Measurements from ENCODE around the gene TMEM121B. TPM values are rescaled to one million over a fixed set of nuclear protein-coding genes. Genes with fewer than 3 reads are reported as not detected.

Gene TMEM121B
- polyA plus RNA-seq, 2 donors = 0.19 to 0.33 TPM

DNA sequence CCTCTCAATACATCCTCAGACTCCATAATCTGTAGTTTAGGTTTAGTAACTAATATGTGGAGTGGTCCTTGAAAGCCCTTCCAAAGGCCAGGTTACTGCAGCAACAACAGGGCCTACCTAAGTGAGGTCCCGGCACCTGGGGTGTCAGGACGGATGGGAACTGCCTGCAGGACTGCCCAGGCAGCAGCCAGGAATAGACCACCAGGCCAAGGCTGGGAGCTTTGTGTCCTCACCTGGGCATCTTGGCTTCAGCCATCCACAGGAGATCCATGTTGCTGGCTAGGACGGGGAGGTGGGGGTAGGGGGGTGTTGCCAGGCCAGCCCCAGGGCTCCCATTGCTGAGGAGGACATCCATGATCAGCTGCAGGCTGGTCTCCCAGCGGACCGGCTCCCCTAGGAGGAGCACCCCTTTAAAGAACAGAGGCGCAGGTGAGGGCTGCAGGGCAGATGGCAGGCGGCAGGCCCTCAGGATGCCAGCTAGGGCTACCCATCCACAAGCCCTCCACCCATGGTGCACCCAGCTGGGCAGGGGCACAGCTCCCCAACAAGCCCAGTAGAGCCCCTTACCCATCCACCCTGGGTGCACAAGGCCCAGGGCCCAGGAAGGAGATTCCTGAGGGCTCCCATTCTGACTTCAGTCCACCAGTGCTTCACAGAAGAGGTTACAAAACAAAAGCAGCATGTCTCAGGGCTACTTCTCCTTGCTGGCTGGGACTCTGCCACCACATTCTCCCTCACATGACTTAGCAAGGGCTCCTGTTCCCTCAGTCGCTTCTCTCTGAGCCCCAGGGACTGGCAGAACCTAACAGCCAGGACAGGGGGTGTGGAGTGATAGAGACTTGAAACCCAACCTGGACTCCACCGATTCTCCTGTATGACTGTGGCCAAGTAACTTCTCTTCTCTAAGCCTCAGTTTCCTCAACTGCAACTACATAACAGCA, 19.9 kb upstream of the TMEM121B start:
- 93 to 97% methylated on average over 8 to 9 of the region's 9 CpGs for WGBS, 2 donors
- peaks cover 8 to 60% of the 10 kb centered on the region in 2 donors for H3K36me3 ChIP-seq (ENCODE audit: control insufficient read depth in 2 of 2, insufficient read depth in 2 of 2, low read length in 1 of 2)
- H3K4me1 ChIP-seq (ENCODE audit: control insufficient read depth in 2 of 2, insufficient read depth in 2 of 2, low read length in 1 of 2) = no peaks in the 10 kb centered on the region
- H3K27ac ChIP-seq (ENCODE audit: low read depth in 2 of 2, low read length in 1 of 2) = no peak overlapping the region
- H3K9me3 ChIP-seq (ENCODE audit: control insufficient read depth in 2 of 2, insufficient read depth in 1 of 2, low read depth in 1 of 2, low read length in 1 of 2) = no peaks in the 10 kb centered on the region
- no peaks in the 10 kb centered on the region for H3K27me3 ChIP-seq (ENCODE audit: control insufficient read depth in 1 of 2, insufficient read depth in 2 of 2, low read length in 2 of 2)
- no peak overlapping the region for H3K4me3 ChIP-seq (ENCODE audit: low read depth in 1 of 2, low read length in 2 of 2)

DNA sequence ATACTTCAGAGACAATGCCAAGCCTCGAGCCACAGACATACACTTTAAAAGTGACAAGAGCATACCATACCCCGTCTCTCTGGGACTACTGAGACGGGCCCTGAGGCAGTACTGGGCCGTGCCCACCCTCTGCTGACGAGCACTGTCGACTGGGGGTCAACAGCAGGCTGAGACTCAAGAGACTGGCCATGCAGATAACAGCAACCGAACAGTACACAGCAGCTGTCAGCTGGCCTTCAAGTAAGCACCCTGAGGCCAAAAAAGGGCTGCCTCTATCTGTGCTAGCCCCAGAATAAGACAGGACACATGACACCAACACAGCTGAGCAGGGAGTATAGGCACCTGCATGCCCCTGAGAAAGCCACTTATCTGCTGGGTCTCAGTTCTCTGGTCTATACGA, 18.9 kb upstream of the TMEM121B start:
- peaks cover 8 to 62% of the 10 kb centered on the region in 2 donors for H3K36me3 ChIP-seq (ENCODE audit: control insufficient read depth in 2 of 2, insufficient read depth in 2 of 2, low read length in 1 of 2)
- no peak overlapping the region for H3K4me3 ChIP-seq (ENCODE audit: low read depth in 1 of 2, low read length in 2 of 2)
- no peaks in the 10 kb centered on the region for H3K27me3 ChIP-seq (ENCODE audit: control insufficient read depth in 1 of 2, insufficient read depth in 2 of 2, low read length in 2 of 2)
- H3K27ac ChIP-seq (ENCODE audit: low read depth in 2 of 2, low read length in 1 of 2) = no peak overlapping the region
- 78 to 85% methylated on average over 8 of the region's 8 CpGs for WGBS, 2 donors
- no peaks in the 10 kb centered on the region for H3K4me1 ChIP-seq (ENCODE audit: control insufficient read depth in 2 of 2, insufficient read depth in 2 of 2, low read length in 1 of 2)
- H3K9me3 ChIP-seq (ENCODE audit: control insufficient read depth in 2 of 2, insufficient read depth in 1 of 2, low read depth in 1 of 2, low read length in 1 of 2) = no peaks in the 10 kb centered on the region

DNA sequence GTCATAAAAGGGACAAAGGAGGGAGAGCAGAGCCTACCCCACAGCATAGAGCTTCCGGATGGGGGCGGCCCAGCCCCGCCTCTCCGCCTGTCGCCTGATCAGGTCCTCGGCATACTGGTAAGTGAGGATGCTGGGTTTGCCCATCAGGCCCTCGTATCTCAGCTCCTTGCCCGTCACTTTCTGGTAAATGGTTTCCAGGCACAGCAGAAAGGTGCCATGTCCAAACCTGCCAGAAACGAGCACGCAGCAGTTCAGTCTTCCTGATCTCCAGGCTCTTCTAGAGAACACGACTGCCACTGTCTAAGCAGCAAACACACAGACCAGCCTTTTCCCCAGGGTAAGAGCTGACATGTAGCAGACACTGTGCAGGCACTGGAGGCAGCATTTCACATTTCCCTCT, 17.4 kb upstream of the TMEM121B start:
- Histone ChIP-seq H3K27me3 (ENCODE audit: control insufficient read depth in 1 of 2, insufficient read depth in 2 of 2, low read length in 2 of 2) (no peaks in the 10 kb centered on the region), H3K27ac (ENCODE audit: low read depth in 2 of 2, low read length in 1 of 2) (no peak overlapping the region), H3K9me3 (ENCODE audit: control insufficient read depth in 2 of 2, insufficient read depth in 1 of 2, low read depth in 1 of 2, low read length in 1 of 2) (no peaks in the 10 kb centered on the region), H3K36me3 (ENCODE audit: control insufficient read depth in 2 of 2, insufficient read depth in 2 of 2, low read length in 1 of 2) (peaks cover 8 to 53% of the 10 kb centered on the region in 2 donors), H3K4me1 (ENCODE audit: control insufficient read depth in 2 of 2, insufficient read depth in 2 of 2, low read length in 1 of 2) (no peaks in the 10 kb centered on the region), H3K4me3 (ENCODE audit: low read depth in 1 of 2, low read length in 2 of 2) (no peak overlapping the region)
- 82 to 85% methylated on average over 11 of the region's 11 CpGs for WGBS, 2 donors

DNA sequence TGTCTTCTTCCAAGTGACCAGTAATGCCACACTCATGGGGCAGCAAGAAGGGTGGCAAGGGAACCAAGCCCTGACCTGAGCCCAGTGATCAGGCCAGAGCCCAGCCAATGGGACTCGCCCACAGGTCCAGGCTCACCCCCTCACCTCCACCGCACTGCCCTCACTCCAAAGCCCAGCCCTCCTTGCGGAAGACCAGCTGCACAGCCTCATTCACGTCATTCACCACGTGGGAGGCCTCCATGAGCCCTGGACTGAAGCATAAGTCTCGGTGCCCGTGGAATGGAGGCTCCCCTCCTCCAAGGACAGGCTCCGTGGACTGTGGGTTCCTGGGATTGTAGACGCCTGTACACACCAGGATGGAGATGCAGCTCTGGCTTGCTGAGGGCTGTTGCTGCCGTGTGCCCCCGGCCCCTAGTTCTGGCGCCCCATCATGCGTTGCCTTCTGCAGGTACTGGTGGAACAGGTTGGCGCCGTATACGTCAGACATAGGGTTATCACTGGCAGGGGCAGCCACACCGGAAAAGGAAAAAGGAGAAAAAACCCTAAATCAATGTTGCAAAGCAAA, 16.8 kb upstream of the TMEM121B start:
- H3K9me3 ChIP-seq (ENCODE audit: control insufficient read depth in 2 of 2, insufficient read depth in 1 of 2, low read depth in 1 of 2, low read length in 1 of 2) = no peaks in the 10 kb centered on the region
- no peak overlapping the region for H3K27ac ChIP-seq (ENCODE audit: low read depth in 2 of 2, low read length in 1 of 2)
- H3K4me3 ChIP-seq (ENCODE audit: low read depth in 1 of 2, low read length in 2 of 2) = no peak overlapping the region
- H3K36me3 ChIP-seq (ENCODE audit: control insufficient read depth in 2 of 2, insufficient read depth in 2 of 2, low read length in 1 of 2) = peaks cover 6 to 47% of the 10 kb centered on the region in 2 donors
- H3K4me1 ChIP-seq (ENCODE audit: control insufficient read depth in 2 of 2, insufficient read depth in 2 of 2, low read length in 1 of 2) = no peaks in the 10 kb centered on the region
- WGBS, 2 donors = 89 to 91% methylated on average over 17 of the region's 17 CpGs
- H3K27me3 ChIP-seq (ENCODE audit: control insufficient read depth in 1 of 2, insufficient read depth in 2 of 2, low read length in 2 of 2) = no peaks in the 10 kb centered on the region

GRCh38 chr22:17137170-17137569, 16.0 kb upstream of the TMEM121B start:
- peaks cover 3 to 44% of the 10 kb centered on the region in 2 donors for H3K36me3 ChIP-seq (ENCODE audit: control insufficient read depth in 2 of 2, insufficient read depth in 2 of 2, low read length in 1 of 2)
- no peak overlapping the region for H3K4me3 ChIP-seq (ENCODE audit: low read depth in 1 of 2, low read length in 2 of 2)
- no peaks in the 10 kb centered on the region for H3K9me3 ChIP-seq (ENCODE audit: control insufficient read depth in 2 of 2, insufficient read depth in 1 of 2, low read depth in 1 of 2, low read length in 1 of 2)
- H3K27ac ChIP-seq (ENCODE audit: low read depth in 2 of 2, low read length in 1 of 2) = no peak overlapping the region
- 77 to 86% methylated on average over 4 of the region's 4 CpGs for WGBS, 2 donors
- H3K4me1 ChIP-seq (ENCODE audit: control insufficient read depth in 2 of 2, insufficient read depth in 2 of 2, low read length in 1 of 2) = no peaks in the 10 kb centered on the region
- H3K27me3 ChIP-seq (ENCODE audit: control insufficient read depth in 1 of 2, insufficient read depth in 2 of 2, low read length in 2 of 2) = no peaks in the 10 kb centered on the region

- H3K27ac ChIP-seq (ENCODE audit: low read depth in 2 of 2, low read length in 1 of 2) = no peak overlapping the region
- peaks cover 0 to 29% of the 10 kb centered on the region in 2 donors for H3K36me3 ChIP-seq (ENCODE audit: control insufficient read depth in 2 of 2, insufficient read depth in 2 of 2, low read length in 1 of 2)
- no peaks in the 10 kb centered on the region for H3K9me3 ChIP-seq (ENCODE audit: control insufficient read depth in 2 of 2, insufficient read depth in 1 of 2, low read depth in 1 of 2, low read length in 1 of 2)
- H3K4me3 ChIP-seq (ENCODE audit: low read depth in 1 of 2, low read length in 2 of 2) = no peak overlapping the region
- H3K27me3 ChIP-seq (ENCODE audit: control insufficient read depth in 1 of 2, insufficient read depth in 2 of 2, low read length in 2 of 2) = no peaks in the 10 kb centered on the region
- 89 to 90% methylated on average over 15 of the region's 15 CpGs for WGBS, 2 donors
- no peaks in the 10 kb centered on the region for H3K4me1 ChIP-seq (ENCODE audit: control insufficient read depth in 2 of 2, insufficient read depth in 2 of 2, low read length in 1 of 2)
Observed at GRCh38 chr22:17135153-17135760, 14.1 kb upstream of the TMEM121B start.

DNA sequence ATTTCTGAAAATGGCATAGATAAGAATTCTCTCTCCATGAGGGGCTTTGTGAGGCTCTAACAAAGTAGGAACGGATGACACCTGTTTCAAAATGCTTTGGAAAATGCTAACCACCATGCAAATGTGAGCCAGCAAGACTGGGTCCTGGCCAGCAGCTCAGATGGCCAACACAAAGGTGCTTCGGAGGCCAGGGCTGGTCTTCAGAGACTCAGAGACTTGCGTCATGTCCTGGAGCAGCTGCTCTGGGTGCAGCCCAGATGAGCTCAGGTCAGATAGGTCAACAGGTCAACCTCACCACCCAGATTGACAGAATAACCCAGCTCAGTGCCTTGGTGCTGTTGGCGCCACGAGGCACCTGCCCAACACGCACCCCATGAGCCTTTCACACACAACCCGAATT, 12.0 kb upstream of the TMEM121B start:
- H3K27me3 ChIP-seq (ENCODE audit: control insufficient read depth in 1 of 2, insufficient read depth in 2 of 2, low read length in 2 of 2) = no peaks in the 10 kb centered on the region
- peaks cover 0 to 17% of the 10 kb centered on the region in 2 donors for H3K36me3 ChIP-seq (ENCODE audit: control insufficient read depth in 2 of 2, insufficient read depth in 2 of 2, low read length in 1 of 2)
- H3K9me3 ChIP-seq (ENCODE audit: control insufficient read depth in 2 of 2, insufficient read depth in 1 of 2, low read depth in 1 of 2, low read length in 1 of 2) = no peaks in the 10 kb centered on the region
- H3K4me3 ChIP-seq (ENCODE audit: low read depth in 1 of 2, low read length in 2 of 2) = no peak overlapping the region
- no peak overlapping the region for H3K27ac ChIP-seq (ENCODE audit: low read depth in 2 of 2, low read length in 1 of 2)
- no peaks in the 10 kb centered on the region for H3K4me1 ChIP-seq (ENCODE audit: control insufficient read depth in 2 of 2, insufficient read depth in 2 of 2, low read length in 1 of 2)
- WGBS, 2 donors = 90 to 93% methylated on average over 7 of the region's 7 CpGs

- H3K4me1 ChIP-seq (ENCODE audit: control insufficient read depth in 2 of 2, insufficient read depth in 2 of 2, low read length in 1 of 2) = no peaks in the 10 kb centered on the region
- H3K27ac ChIP-seq (ENCODE audit: low read depth in 2 of 2, low read length in 1 of 2) = no peak overlapping the region
- WGBS, 2 donors = 23 to 28% methylated on average over 2 of the region's 2 CpGs
- H3K4me3 ChIP-seq (ENCODE audit: low read depth in 1 of 2, low read length in 2 of 2) = no peak overlapping the region
- H3K36me3 ChIP-seq (ENCODE audit: control insufficient read depth in 2 of 2, insufficient read depth in 2 of 2, low read length in 1 of 2) = peaks cover 0 to 9% of the 10 kb centered on the region in 2 donors
- H3K27me3 ChIP-seq (ENCODE audit: control insufficient read depth in 1 of 2, insufficient read depth in 2 of 2, low read length in 2 of 2) = no peaks in the 10 kb centered on the region
- no peaks in the 10 kb centered on the region for H3K9me3 ChIP-seq (ENCODE audit: control insufficient read depth in 2 of 2, insufficient read depth in 1 of 2, low read depth in 1 of 2, low read length in 1 of 2)
Observed at GRCh38 chr22:17132112-17132511, 11.0 kb upstream of the TMEM121B start.

GRCh38 chr22:17131686-17132085, 10.5 kb upstream of the TMEM121B start:
- H3K4me1 ChIP-seq (ENCODE audit: control insufficient read depth in 2 of 2, insufficient read depth in 2 of 2, low read length in 1 of 2) = no peaks in the 10 kb centered on the region
- WGBS, 2 donors = 46 to 57% methylated on average over 5 of the region's 5 CpGs

More at GRCh38 chr22:17131686-17132085, 10.5 kb upstream of the TMEM121B start:
- Histone ChIP-seq H3K4me3 (ENCODE audit: low read depth in 1 of 2, low read length in 2 of 2) (no peak overlapping the region), H3K27me3 (ENCODE audit: control insufficient read depth in 1 of 2, insufficient read depth in 2 of 2, low read length in 2 of 2) (no peaks in the 10 kb centered on the region), H3K9me3 (ENCODE audit: control insufficient read depth in 2 of 2, insufficient read depth in 1 of 2, low read depth in 1 of 2, low read length in 1 of 2) (no peaks in the 10 kb centered on the region), H3K27ac (ENCODE audit: low read depth in 2 of 2, low read length in 1 of 2) (no peak overlapping the region), H3K36me3 (ENCODE audit: control insufficient read depth in 2 of 2, insufficient read depth in 2 of 2, low read length in 1 of 2) (peaks cover 0 to 5% of the 10 kb centered on the region in 2 donors)
